Peyer's patch (tissue), 4 donors: ENCODE data around the gene PGD.

Source experiments
- POLR2A ChIP-seq, 2 donors: fragments of 450-650 bp; IDR thresholded peaks; one replicate each; pipeline ENCODE4 v1.5.1; 2017; ENCODE audit warnings: antibody characterized with exemption in 2 of 2, mild to moderate bottlenecking in 2 of 2, moderate library complexity in 2 of 2
- TF ChIP-seq, protein P1 (sequence below), 6 experiments: fragments of 450-650 bp in 4 of 6; fragments of 200-600 bp in 2 of 6; sonication (generic) in 1 of 6; IDR thresholded peaks; one replicate each; pipeline ENCODE4 v1.5.1; 2017 to 2019; ENCODE audit warnings: antibody characterized with exemption in 6 of 6, mild to moderate bottlenecking in 3 of 6, moderate library complexity in 1 of 6

DNA sequence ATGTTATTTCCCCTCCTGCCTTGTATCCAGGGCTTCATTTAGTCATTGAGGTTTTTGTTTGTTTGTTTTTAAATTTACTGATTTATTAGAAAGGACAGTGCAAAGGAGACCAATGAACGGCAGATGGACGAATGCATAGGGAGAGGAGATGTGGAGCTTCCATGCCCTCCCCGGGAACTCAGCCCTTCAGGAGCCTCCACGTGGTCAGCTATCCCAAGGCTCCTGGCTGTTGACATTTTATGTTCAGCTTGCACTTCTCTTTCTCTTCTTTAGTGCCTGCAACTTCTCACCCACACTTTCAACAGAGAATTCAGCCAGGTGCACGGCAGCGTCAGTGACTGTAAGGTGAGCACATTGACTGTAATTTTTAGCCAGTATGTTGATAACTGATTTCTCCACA is 30.7 kb upstream of the PGD start:
- TF ChIP-seq, protein P1, sequence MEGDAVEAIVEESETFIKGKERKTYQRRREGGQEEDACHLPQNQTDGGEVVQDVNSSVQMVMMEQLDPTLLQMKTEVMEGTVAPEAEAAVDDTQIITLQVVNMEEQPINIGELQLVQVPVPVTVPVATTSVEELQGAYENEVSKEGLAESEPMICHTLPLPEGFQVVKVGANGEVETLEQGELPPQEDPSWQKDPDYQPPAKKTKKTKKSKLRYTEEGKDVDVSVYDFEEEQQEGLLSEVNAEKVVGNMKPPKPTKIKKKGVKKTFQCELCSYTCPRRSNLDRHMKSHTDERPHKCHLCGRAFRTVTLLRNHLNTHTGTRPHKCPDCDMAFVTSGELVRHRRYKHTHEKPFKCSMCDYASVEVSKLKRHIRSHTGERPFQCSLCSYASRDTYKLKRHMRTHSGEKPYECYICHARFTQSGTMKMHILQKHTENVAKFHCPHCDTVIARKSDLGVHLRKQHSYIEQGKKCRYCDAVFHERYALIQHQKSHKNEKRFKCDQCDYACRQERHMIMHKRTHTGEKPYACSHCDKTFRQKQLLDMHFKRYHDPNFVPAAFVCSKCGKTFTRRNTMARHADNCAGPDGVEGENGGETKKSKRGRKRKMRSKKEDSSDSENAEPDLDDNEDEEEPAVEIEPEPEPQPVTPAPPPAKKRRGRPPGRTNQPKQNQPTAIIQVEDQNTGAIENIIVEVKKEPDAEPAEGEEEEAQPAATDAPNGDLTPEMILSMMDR (IDR thresholded peaks at IDR 0.05): no peak
- no peak for TF ChIP-seq POLR2A (IDR thresholded peaks at IDR 0.05)
